ENCODE measurements around the gene ING4.

DNA sequence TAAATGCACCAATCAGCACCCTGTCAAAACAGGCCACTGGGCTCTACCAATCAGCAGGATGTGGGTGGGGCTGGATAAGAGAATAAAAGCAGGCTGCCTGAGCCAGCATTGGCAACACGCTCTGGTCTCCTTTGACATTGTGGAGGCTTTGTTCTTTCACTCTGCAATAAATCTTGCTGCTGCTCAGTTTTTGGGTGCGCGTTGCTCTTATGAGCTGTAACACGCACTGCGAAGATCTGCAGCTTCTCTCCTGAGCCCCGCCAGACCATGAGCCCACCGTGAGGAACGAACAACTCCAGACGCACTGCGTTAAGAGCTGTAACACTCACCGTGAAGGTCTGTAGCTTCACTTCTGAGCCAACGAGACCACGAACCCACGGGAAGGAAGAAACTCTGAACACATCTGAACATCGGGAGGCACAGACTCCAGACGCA is 46.1 kb upstream of the ING4 start:
- TF ChIP-seq CTCF (IDR thresholded peaks at IDR 0.05), result no peak
- no peak for TF ChIP-seq GABPA (IDR thresholded peaks at IDR 0.05; ENCODE audit: low read depth)
- TF ChIP-seq, protein P1, sequence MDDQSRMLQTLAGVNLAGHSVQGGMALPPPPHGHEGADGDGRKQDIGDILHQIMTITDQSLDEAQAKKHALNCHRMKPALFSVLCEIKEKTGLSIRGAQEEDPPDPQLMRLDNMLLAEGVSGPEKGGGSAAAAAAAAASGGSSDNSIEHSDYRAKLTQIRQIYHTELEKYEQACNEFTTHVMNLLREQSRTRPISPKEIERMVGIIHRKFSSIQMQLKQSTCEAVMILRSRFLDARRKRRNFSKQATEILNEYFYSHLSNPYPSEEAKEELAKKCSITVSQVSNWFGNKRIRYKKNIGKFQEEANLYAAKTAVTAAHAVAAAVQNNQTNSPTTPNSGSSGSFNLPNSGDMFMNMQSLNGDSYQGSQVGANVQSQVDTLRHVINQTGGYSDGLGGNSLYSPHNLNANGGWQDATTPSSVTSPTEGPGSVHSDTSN (IDR thresholded peaks at IDR 0.05), result no peak
- TF ChIP-seq EZH2phosphoT487 (IDR thresholded peaks at IDR 0.05; ENCODE audit: borderline replicate concordance, low read depth), result no peak
- TF ChIP-seq RAD21 (IDR thresholded peaks at IDR 0.05; ENCODE audit: low read length), result no peak
- no peak for TF ChIP-seq POLR2AphosphoS5 (IDR thresholded peaks at IDR 0.05; ENCODE audit: low read depth, low read length)
- TF ChIP-seq FOXJ3 (CRISPR knock-in tag; IDR thresholded peaks at IDR 0.05), result no peak
- no peak for TF ChIP-seq CHD2 (IDR thresholded peaks at IDR 0.05; ENCODE audit: low read length, partially characterized antibody)
- TF ChIP-seq MEF2A (IDR thresholded peaks at IDR 0.05; ENCODE audit: borderline replicate concordance, low read depth), result no peak
- no peak for TF ChIP-seq TAF1 (IDR thresholded peaks at IDR 0.05; ENCODE audit: borderline replicate concordance, low read depth, low read length)
- TF ChIP-seq EP300 (IDR thresholded peaks at IDR 0.05; ENCODE audit: borderline replicate concordance in 1 of 2, low read depth in 1 of 2, low read length in 1 of 2), result no peak
- no peak for TF ChIP-seq USF1 (IDR thresholded peaks at IDR 0.05; ENCODE audit: borderline replicate concordance, low read depth)

Data from SK-N-SH (cell line).